C4-2B (cell line): ENCODE results near the gene CRTC1.
"Not testable (repeated sequence)": the region's sequence is repeated elsewhere in the genome, so short reads cannot be mapped to it uniquely, and the experiment has no call there.

Experiments used
- H3K27ac ChIP-seq: fragments of 450-650 bp; 2 replicates; pipeline ENCODE4 v1.5.1; 2017
- CTCF ChIP-seq: fragments of 450-650 bp; conservative IDR thresholded peaks from 2 replicates; pipeline ENCODE4 v1.5.1; 2017; ENCODE audit warnings: mild to moderate bottlenecking
- ZFX ChIP-seq: fragments of 450-650 bp; IDR thresholded peaks from 2 replicates; pipeline ENCODE4 v1.6.1; 2017

The CRTC1 gene

GRCh38 chr19:18803550-18804138, 120.2 kb downstream of the CRTC1 start:
- no peak overlapping the region for H3K27ac ChIP-seq
- TF ChIP-seq CTCF (no peak), ZFX (no peak)

GRCh38 chr19:18804139-18804601, 120.7 kb downstream of the CRTC1 start:
- TF ChIP-seq ZFX = no peak
- TF ChIP-seq CTCF = no peak
- H3K27ac ChIP-seq = no peak overlapping the region

GRCh38 chr19:18804643-18805042, 121.2 kb downstream of the CRTC1 start:
- no peak overlapping the region for H3K27ac ChIP-seq
- no peak for TF ChIP-seq ZFX
- TF ChIP-seq CTCF = no peak

GRCh38 chr19:18807861-18808331, 124.4 kb downstream of the CRTC1 start:
- no peak for TF ChIP-seq CTCF
- no peak overlapping the region for H3K27ac ChIP-seq

GRCh38 chr19:18809149-18809868, 125.8 kb downstream of the CRTC1 start:
- no peak for TF ChIP-seq CTCF
- TF ChIP-seq ZFX = no peak
- H3K27ac ChIP-seq = no peak overlapping the region

- H3K27ac ChIP-seq = not testable (repeated sequence)
Measured at GRCh38 chr19:18811638-18812037, 128.2 kb downstream of the CRTC1 start.

GRCh38 chr19:18814063-18814462, 130.6 kb downstream of the CRTC1 start:
- H3K27ac ChIP-seq = no peak overlapping the region
- TF ChIP-seq ZFX (no peak), CTCF (no peak)

GRCh38 chr19:18815673-18816072, 132.2 kb downstream of the CRTC1 start:
- TF ChIP-seq CTCF (no peak), ZFX (no peak)
- no peak overlapping the region for H3K27ac ChIP-seq

GRCh38 chr19:18816645-18817044, 133.2 kb downstream of the CRTC1 start:
- H3K27ac ChIP-seq = not testable (repeated sequence)
